HG02870 (cell line): ENCODE measurements around the gene INTS6.

Source experiments
- ATAC-seq: cut with Tn5 transposase; IDR thresholded peaks from one replicate; pipeline ENCODE4 v1.9.1; 2021; ENCODE audit warnings: mild to moderate bottlenecking, moderate library complexity; ENCODE audit not compliant: unreplicated experiment

The INTS6 gene

DNA sequence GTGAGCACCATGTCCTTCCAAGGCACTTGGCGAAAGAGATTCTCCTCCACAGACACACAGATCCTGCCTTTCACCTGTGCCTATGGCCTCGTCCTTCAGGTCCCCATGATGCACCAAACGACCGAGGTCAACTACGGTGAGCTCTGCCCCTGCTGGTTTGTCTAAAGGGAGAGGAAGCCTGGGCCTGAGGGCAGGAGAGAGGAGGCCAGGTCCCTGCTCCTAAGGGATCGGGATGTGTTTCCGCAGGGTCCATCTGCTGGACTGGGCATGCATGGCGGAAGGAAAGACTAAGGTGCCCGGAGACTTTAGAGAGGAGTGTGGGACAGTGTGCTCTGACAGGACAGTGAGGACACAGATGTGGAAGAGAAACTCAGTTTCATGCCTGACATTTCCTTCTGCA is 105.7 kb downstream of the INTS6 start:
- no peak for ATAC-seq

DNA sequence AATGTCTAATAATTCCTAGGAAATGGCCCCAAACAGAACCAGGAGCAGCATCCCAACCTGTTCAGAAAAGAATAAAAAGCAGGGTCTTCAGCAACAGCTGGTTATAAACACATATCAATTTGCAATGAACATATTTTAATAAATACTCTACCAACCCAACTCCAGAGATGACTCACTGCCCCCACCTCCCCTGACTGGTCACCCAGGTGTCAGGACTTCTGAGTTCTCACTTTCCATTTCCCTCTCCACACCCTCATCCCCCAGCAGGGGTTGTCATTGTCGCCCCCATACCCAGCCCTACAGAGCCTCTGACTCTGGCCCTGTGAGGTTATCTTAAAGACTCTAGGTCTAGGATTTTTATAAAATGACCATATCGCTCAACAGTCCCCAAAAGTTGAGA is 106.4 kb downstream of the INTS6 start:
- ATAC-seq: no peak

GRCh38 chr13:51343475-51343874 is 109.4 kb downstream of the INTS6 start:
- ATAC-seq: no peak

DNA sequence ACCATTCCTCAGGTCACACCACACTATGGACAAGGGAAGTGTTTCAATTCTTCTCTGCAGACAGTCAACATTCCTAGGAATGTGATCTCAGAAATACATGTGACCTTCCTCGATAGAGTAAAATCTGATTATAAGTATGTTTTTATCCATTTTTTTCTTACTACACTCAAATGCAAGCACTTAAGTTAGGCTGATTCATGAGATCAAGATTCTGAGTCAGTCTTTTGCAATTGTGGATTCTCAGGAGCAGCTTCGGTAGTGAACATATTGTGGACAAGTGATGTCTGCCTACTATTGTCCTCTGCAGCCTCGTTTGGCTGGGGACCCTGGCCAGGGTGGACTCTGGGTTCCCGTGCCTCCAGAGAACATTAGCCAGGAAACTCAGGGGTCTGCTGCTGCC is 110.1 kb downstream of the INTS6 start:
- ATAC-seq: no peak

DNA sequence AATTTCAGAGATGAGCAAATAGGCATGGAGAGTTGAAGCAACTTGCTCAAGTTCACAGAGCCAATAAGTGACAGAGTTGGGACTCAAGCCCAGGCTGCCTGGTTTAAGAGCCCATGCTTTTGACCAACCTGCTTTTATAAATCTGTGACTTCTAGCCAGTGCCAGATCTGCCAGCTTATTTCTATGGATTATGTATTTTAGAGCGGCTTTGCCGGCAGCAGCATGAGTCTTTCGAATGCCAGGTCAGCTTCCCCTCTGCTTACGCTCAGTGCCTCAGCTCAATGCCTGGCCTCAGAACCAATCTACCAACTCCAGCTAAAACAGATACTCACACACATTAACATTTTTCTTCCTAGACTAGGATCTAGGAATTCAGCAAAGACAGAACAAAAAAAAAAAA is 111.0 kb downstream of the INTS6 start:
- ATAC-seq: no peak

GRCh38 chr13:51341232-51341631 is 111.6 kb downstream of the INTS6 start:
- no peak for ATAC-seq

DNA sequence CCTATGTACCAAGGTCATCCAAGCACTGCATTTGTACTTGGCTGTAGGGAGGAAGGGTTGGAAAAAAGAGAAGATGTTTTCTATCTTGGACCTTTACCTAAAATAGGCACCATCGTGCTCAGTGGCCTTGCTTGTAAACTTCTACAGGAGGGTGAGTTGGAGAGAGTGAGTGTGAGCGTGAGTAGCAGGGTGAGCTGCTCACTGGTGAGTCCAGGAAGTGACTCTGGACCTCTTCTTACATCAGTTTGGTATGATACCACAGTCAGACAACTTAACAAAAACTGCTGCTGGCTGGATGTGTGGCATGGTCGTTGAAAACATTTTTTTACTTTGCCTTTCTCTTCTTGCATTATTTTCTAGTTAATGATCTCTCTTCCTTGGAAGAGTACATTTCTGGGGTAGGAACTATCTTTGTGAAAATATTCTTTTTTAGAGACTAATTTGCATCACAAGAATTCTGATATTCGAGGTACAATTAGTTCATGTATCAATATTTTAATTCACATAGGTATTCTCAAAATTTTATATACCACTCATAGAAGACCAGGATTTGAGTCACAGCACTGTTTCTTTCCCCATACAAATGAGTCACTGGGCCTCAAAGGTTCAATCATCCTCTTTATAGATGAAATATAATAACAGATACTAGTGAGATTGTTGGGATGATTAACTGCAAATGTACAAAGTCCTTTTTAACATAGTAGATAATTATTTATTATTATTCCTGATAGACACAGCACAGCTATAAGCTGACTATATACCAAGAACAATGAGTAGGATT is 112.7 kb downstream of the INTS6 start:
- ATAC-seq: no peak

GRCh38 chr13:51339354-51339753 is 113.5 kb downstream of the INTS6 start, which contains the start of gene SERPINE3:
SERPINE3 (plus strand) TSS chr13:51339691; CDS start chr13:51341092, 1,401 bp downstream.
- no peak for ATAC-seq

DNA sequence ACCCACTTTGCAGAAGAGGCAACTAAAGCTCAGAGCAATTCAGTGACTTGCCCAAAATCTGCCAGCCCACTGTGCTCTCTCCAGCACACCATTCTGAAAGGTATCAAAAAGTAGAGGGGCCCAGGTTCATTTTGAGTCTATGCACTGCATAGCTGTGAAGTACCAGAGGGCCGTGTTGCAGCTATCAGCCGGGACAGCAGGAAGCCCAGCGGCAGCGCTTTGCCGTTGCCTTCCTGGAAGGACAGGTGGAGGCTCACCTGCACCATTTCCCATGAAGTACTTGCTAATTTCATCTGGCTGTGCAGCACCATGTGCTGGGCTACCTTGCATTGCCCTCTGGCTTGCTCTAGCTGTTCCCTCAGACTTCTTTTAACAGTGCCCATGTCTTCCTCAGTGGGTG is 116.1 kb downstream of the INTS6 start:
- no peak for ATAC-seq

DNA sequence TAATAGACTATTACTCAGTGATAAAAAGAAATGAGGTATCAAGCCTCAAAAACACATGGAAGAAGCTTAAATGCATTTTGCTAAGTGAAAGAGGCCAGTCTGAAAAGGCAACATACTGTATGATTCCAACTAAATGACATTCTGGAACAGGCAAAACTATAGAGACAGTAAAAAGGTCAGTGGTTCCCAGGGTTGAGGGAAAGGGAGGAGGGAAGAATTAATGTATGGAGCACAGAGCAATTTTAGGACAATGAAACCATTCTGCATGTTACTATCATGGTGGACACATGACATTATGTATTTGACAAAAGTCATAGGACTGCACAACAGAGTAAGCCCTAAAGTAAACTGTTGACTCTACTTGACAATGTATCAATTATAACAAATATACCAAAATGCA is 119.0 kb downstream of the INTS6 start:
- ATAC-seq: no peak

GRCh38 chr13:51333421-51333820 is 119.4 kb downstream of the INTS6 start:
- no peak for ATAC-seq

DNA sequence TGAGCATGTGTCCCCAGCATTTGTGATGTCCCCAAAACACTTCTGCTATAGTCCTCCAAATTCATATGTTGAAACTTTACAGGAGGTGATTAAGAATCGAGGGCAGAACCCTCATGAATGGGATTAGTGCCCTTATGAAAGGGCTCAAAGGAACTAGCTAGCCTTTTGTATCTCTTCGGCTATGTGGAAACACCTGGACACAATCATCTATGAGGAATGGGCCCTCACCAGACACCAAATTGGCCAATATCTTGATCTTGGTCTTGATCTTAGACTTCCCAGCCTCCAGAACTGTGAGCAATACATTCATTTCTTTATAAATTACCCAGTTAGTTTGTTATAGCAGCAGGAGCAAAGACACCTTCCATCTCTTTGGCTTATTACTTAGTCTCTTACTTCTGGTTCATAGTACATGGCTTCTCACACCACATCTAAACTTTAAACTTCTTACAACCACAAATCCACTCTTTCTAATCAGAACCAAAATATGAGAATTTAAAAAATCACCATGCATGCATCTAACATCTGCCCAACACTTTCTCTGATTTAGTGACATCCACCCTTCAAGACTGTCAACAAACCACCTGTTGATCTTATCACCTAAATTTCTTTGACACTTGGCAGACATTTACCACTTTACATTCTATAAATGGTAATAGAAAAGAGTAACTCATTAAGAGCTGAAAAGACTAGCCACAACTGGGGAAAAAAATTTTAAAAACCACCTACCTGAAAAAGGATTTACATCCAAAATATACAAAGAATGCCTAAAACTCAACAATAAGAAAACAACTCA is 120.1 kb downstream of the INTS6 start:
- no peak for ATAC-seq

DNA sequence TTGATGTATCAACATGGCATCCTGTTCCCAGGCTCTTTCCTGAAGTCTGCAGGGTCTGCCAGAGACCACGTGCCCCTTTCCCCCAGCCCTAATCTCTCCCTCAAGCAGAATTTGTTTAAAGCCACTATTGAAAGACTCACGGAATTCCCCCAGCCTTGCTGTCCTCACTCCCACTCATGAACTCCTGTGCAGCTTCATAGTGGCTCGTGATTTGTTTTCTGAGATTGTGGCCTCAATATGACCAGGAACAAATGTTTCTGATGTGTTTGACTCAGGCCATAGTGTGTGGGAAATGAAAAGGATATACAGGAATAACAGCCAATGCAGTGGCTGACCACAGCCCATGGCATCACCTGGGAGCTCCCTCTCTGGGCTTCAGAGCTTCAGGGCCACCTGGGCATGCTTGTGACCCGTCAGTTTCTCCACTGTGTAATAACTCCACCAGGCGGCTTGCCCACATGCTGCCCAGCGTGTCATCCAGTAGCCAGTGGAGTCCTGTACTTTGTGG is 121.4 kb downstream of the INTS6 start:
- ATAC-seq: peak; percentile 66

DNA sequence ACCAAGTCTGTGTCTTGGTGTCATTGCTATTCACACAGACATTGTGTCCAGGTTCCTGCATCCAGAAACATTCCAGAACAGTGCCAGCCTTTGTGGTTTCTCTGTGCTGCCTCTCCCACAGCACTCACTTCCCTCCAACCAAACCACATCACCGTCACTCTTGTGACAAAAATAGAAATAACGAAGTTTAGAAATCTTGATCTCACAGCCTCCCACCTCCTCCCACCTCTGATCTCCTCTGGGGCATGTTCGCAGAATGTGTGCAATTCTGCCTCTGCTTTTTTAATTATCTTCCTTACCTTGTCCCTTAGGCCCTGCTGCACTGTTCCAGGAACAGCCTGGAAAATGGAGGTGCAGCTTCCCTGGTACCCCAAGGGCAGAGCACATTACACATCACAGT is 122.0 kb downstream of the INTS6 start:
- ATAC-seq: peak; percentile 44

DNA sequence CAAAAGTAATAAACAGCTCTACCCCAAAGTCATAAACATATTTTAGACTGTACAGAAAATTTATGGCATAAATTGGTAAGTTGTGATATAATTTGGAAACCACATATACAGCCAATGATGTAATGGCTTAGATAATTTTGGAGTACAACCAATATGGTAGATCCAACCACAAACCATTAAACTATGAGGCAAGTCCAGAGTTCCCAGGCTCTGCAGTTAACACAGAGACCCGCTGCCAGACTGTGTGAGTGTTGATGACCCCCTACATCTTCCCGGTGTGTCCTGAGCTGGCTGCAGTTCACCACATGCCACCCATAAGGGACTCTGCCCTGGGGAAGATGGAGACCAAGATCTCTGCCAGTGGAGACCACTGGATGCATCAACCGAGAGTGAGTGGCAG is 123.2 kb downstream of the INTS6 start:
- ATAC-seq: no peak

GRCh38 chr13:51328488-51328887 is 124.3 kb downstream of the INTS6 start:
- no peak for ATAC-seq

GRCh38 chr13:51327961-51328360 is 124.9 kb downstream of the INTS6 start:
- ATAC-seq: no peak

GRCh38 chr13:51326777-51327176 is 126.1 kb downstream of the INTS6 start:
- ATAC-seq: no peak

GRCh38 chr13:51325837-51326236 is 127.0 kb downstream of the INTS6 start:
- no peak for ATAC-seq

- peak; percentile 62 for ATAC-seq
Observed at GRCh38 chr13:51324714-51325420, 128.0 kb downstream of the INTS6 start.

GRCh38 chr13:51323824-51324511 is 128.9 kb downstream of the INTS6 start:
- ATAC-seq: no peak
